KMS-11 (cell line): ENCODE data around the gene ACVR2B.

Experiments used
- H2AFZ ChIP-seq: fragments of 200-600 bp; sonication (generic); 2 replicates; pipeline ENCODE4 v1.6.1; 2016; ENCODE audit warnings: antibody characterized with exemption, mixed run types, low read depth
- H3K27ac ChIP-seq: fragments of 200-600 bp; sonication (generic); 2 replicates; pipeline ENCODE4 v1.6.1; 2016; ENCODE audit warnings: mild to moderate bottlenecking, mixed run types
- H3K27me3 ChIP-seq: fragments of 200-600 bp; sonication (generic); 2 replicates; pipeline ENCODE4 v1.6.1; 2017; ENCODE audit warnings: mild to moderate bottlenecking, low read depth, mixed run types, moderate library complexity; ENCODE audit not compliant: insufficient read depth
- H3K36me3 ChIP-seq: fragments of 200-600 bp; sonication (generic); 2 replicates; pipeline ENCODE4 v1.6.1; 2017; ENCODE audit warnings: mild to moderate bottlenecking, mixed run types; ENCODE audit not compliant: insufficient read depth
- H3K4me1 ChIP-seq: fragments of 200-600 bp; sonication (generic); 2 replicates; pipeline ENCODE4 v1.6.1; 2016; ENCODE audit warnings: mild to moderate bottlenecking, low read depth, mixed run types; ENCODE audit not compliant: poor library complexity, severe bottlenecking
- H3K4me2 ChIP-seq: fragments of 200-600 bp; sonication (generic); 2 replicates; pipeline ENCODE4 v1.7.0; 2016; ENCODE audit warnings: mild to moderate bottlenecking, mixed run types
- H3K4me3 ChIP-seq: fragments of 200-600 bp; sonication (generic); IDR thresholded peaks from 2 replicates; pipeline ENCODE4 v1.6.1; 2017; ENCODE audit warnings: low read depth, low read length, mixed read lengths; ENCODE audit not compliant: insufficient read depth
- H3K79me2 ChIP-seq: fragments of 200-600 bp; sonication (generic); 2 replicates; pipeline ENCODE4 v1.6.1; 2016; ENCODE audit warnings: low read depth, mixed run types; ENCODE audit not compliant: insufficient read depth
- H3K9ac ChIP-seq: fragments of 200-600 bp; sonication (generic); 2 replicates; pipeline ENCODE4 v1.6.1; 2016; ENCODE audit warnings: mild to moderate bottlenecking, mixed run types
- H4K20me1 ChIP-seq: fragments of 200-600 bp; sonication (generic); 2 replicates; pipeline ENCODE4 v1.6.1; 2016; ENCODE audit warnings: mild to moderate bottlenecking, mixed run types; ENCODE audit not compliant: insufficient read depth
- CTCF ChIP-seq: fragments of 200-600 bp; sonication (generic); conservative IDR thresholded peaks from 2 replicates; pipeline ENCODE4 v1.6.1; 2017; ENCODE audit warnings: low read depth, mild to moderate bottlenecking, antibody characterized with exemption, low read length, moderate library complexity, mixed read lengths

The ACVR2B gene

GRCh38 chr3:38472342-38472741 lies 18.7 kb downstream of the ACVR2B start:
- no peak for TF ChIP-seq CTCF
- Histone ChIP-seq H3K27me3 (no peaks in the 10 kb centered on the region), H3K27ac (no peak overlapping the region), H3K9ac (no peak overlapping the region), H3K36me3 (no peaks in the 10 kb centered on the region), H3K4me3 (no peak overlapping the region), H2AFZ (no peak overlapping the region), H3K79me2 (no peaks in the 10 kb centered on the region), H4K20me1 (no peaks in the 10 kb centered on the region), H3K4me2 (no peak overlapping the region), H3K4me1 (no peaks in the 10 kb centered on the region)

GRCh38 chr3:38473229-38473628 lies 19.5 kb downstream of the ACVR2B start:
- Histone ChIP-seq H3K36me3 (no peaks in the 10 kb centered on the region), H3K27ac (no peak overlapping the region), H4K20me1 (no peaks in the 10 kb centered on the region), H3K9ac (no peak overlapping the region), H2AFZ (no peak overlapping the region), H3K4me2 (no peak overlapping the region), H3K4me1 (no peaks in the 10 kb centered on the region), H3K79me2 (no peaks in the 10 kb centered on the region), H3K4me3 (no peak overlapping the region), H3K27me3 (no peaks in the 10 kb centered on the region)
- TF ChIP-seq CTCF = no peak

GRCh38 chr3:38474928-38475605 lies 21.4 kb downstream of the ACVR2B start:
- no peaks in the 10 kb centered on the region for H4K20me1 ChIP-seq
- no peak for TF ChIP-seq CTCF
- H3K27ac ChIP-seq = no peak overlapping the region
- H3K4me1 ChIP-seq = no peaks in the 10 kb centered on the region
- no peaks in the 10 kb centered on the region for H3K79me2 ChIP-seq
- no peaks in the 10 kb centered on the region for H3K27me3 ChIP-seq
- no peak overlapping the region for H3K9ac ChIP-seq
- H3K4me2 ChIP-seq = no peak overlapping the region
- H3K4me3 ChIP-seq = no peak overlapping the region
- no peak overlapping the region for H2AFZ ChIP-seq
- H3K36me3 ChIP-seq = no peaks in the 10 kb centered on the region

- Histone ChIP-seq H3K27ac (no peak overlapping the region), H3K4me3 (no peak overlapping the region), H2AFZ (no peak overlapping the region), H3K4me2 (no peak overlapping the region), H3K36me3 (no peaks in the 10 kb centered on the region), H3K4me1 (no peaks in the 10 kb centered on the region), H3K27me3 (no peaks in the 10 kb centered on the region), H3K79me2 (no peaks in the 10 kb centered on the region), H3K9ac (no peak overlapping the region), H4K20me1 (no peaks in the 10 kb centered on the region)
- TF ChIP-seq CTCF = no peak
These were observed 22.0 kb downstream of the ACVR2B start for GRCh38 chr3:38475716-38476115.
